GM12878 (cell line): ENCODE data around the gene TOMM22. TPM values are rescaled to one million over a fixed set of nuclear protein-coding genes. Genes with fewer than 3 reads are reported as not detected.

Experiments
- ATAC-seq: fragments of 200-7000 bp; cut with Tn5 transposase; 3 replicates; pipeline ENCODE4 v1.9.1; 2020; ENCODE audit warnings: mild to moderate bottlenecking, moderate library complexity
- BruUV-seq: library from RNA; stranded (reverse); fragments of 400-500 nt; replicated peaks from 2 replicates; lab custom pipeline; 2021; lab: Mats Ljungman, UMichigan
- CTCF ChIA-PET: fragments of 300-600 bp; sonication (Branson Sonifier 250); formaldehyde crosslinking; extraction: SDS; loops from one replicate; lab custom pipeline; 2021; ENCODE audit warnings: inconsistent platforms; lab: Yijun Ruan, JAX
- POLR2A ChIA-PET: fragments of 350-600 bp; formaldehyde crosslinking; extraction: SDS; loops from one replicate; lab custom pipeline; 2021; ENCODE audit warnings: inconsistent platforms; lab: Charles Lee
- RAD21 ChIA-PET: fragments of 300-600 bp; sonication (Branson Sonifier 250); formaldehyde crosslinking; loops from one replicate; lab custom pipeline; 2023; ENCODE audit warnings: antibody characterized with exemption; ENCODE audit not compliant: unreplicated experiment; lab: Charles Lee
- SMC1A ChIA-PET: fragments of 300-600 bp; sonication (Branson Sonifier 250); formaldehyde crosslinking; loops from one replicate; lab custom pipeline; 2023; ENCODE audit not compliant: unreplicated experiment, uncharacterized antibody; lab: Charles Lee
- DNase-seq: peaks from one replicate; pipeline ENCODE4 v3.0.0-alpha.2; 2011; ENCODE audit warnings: low read depth, low spot score
- FAIRE-seq: peaks from 3 replicates; lab custom pipeline; 2011; peaks lifted over from hg19 to GRCh38; lab: Jason Lieb, UNC
- H2AFZ ChIP-seq: 2 replicates; pipeline ENCODE4 v1.6.0; 2011; ENCODE audit warnings: low read depth, low read length, control low read depth; ENCODE audit not compliant: control insufficient read depth
- H3K27ac ChIP-seq: 2 replicates; pipeline ENCODE4 v1.5.1; 2011; ENCODE audit warnings: control low read depth; ENCODE audit not compliant: control insufficient read depth, insufficient read depth
- H3K27me3 ChIP-seq, 2 experiments: replicated peaks in 1 of 2; 2 replicates each; pipeline versions ENCODE4 v1.6.0 to v1.6.1; 2011; ENCODE audit warnings: low read length in 1 of 2; ENCODE audit not compliant: control insufficient read depth in 2 of 2, insufficient read depth in 2 of 2
- H3K36me3 ChIP-seq, 2 experiments: 2 replicates each; pipeline ENCODE4 v1.5.1; 2011; ENCODE audit warnings: low read length in 1 of 2; ENCODE audit not compliant: control insufficient read depth in 2 of 2, insufficient read depth in 2 of 2
- H3K4me1 ChIP-seq: 2 replicates; pipeline ENCODE4 v1.6.1; 2011; ENCODE audit warnings: mild to moderate bottlenecking, low read length, moderate library complexity, mixed read lengths; ENCODE audit not compliant: control insufficient read depth, insufficient read depth
- H3K4me2 ChIP-seq: 2 replicates; pipeline ENCODE4 v1.6.0; 2011; ENCODE audit warnings: control low read depth; ENCODE audit not compliant: control insufficient read depth, insufficient read depth
- H3K4me3 ChIP-seq: fragments of 200-600 bp; sonication (generic); 2 replicates; pipeline ENCODE4 v1.5.1; 2016
- H3K79me2 ChIP-seq: 2 replicates; pipeline ENCODE4 v1.6.0; 2011; ENCODE audit warnings: low read length; ENCODE audit not compliant: control insufficient read depth, insufficient read depth
- H3K9ac ChIP-seq: 2 replicates; pipeline ENCODE4 v1.8.0; 2011; ENCODE audit warnings: low read length, control low read depth, mixed read lengths; ENCODE audit not compliant: control insufficient read depth, insufficient read depth
- H3K9me3 ChIP-seq: replicated peaks from 3 replicates; pipeline ENCODE4 v1.5.1; 2011; ENCODE audit warnings: mild to moderate bottlenecking, low read length; ENCODE audit not compliant: control insufficient read depth, insufficient read depth
- H4K20me1 ChIP-seq: 2 replicates; pipeline ENCODE4 v1.6.0; 2011; ENCODE audit not compliant: control insufficient read depth, insufficient read depth
- CEBPZ ChIP-seq: fragments of 150-350 bp; IDR thresholded peaks from 2 replicates; pipeline ENCODE4 v1.6.1; 2016; ENCODE audit warnings: low read depth, low read length
- CHD1 ChIP-seq: IDR thresholded peaks from 2 replicates; pipeline ENCODE4 v1.6.1; 2012; ENCODE audit warnings: low read depth, low read length, improper control_type of control experiment
- CHD4 ChIP-seq: fragments of 200-600 bp; sonication (generic); IDR thresholded peaks from 2 replicates; pipeline ENCODE4 v1.6.1; 2016; ENCODE audit warnings: mild to moderate bottlenecking
- CREB1 ChIP-seq: IDR thresholded peaks from 2 replicates; pipeline ENCODE4 v1.6.1; 2012; ENCODE audit warnings: low read depth, mild to moderate bottlenecking, inconsistent platforms
- EGR1 ChIP-seq, 2 experiments: IDR thresholded peaks; 1 replicate in 1 of 2; 2 replicates in 1 of 2; pipeline ENCODE4 v1.6.1; 2011 to 2012; ENCODE audit warnings: low read depth in 2 of 2, low read length in 2 of 2, borderline replicate concordance in 1 of 2, mild to moderate bottlenecking in 1 of 2, moderate library complexity in 1 of 2
- HCFC1 ChIP-seq: fragments of 150-350 bp; IDR thresholded peaks from 2 replicates; pipeline ENCODE4 v1.6.1; 2014; ENCODE audit warnings: low read length
- HDAC2 ChIP-seq: fragments of 200-600 bp; sonication (generic); IDR thresholded peaks from 2 replicates; pipeline ENCODE4 v1.6.1; 2017
- MEF2A ChIP-seq: IDR thresholded peaks from 2 replicates; pipeline ENCODE4 v1.6.1; 2011; ENCODE audit warnings: low read depth, mild to moderate bottlenecking, low read length, moderate library complexity; ENCODE audit not compliant: insufficient read depth
- NFYA ChIP-seq: IDR thresholded peaks from 2 replicates; pipeline ENCODE4 v1.6.1; 2011; ENCODE audit warnings: low read depth, mild to moderate bottlenecking, low read length, improper control_type of control experiment, borderline replicate concordance
- NFYB ChIP-seq: IDR thresholded peaks from 2 replicates; pipeline ENCODE4 v1.6.1; 2011; ENCODE audit warnings: low read depth, mild to moderate bottlenecking, low read length, improper control_type of control experiment, moderate library complexity; ENCODE audit not compliant: insufficient read depth
- NR2C2 ChIP-seq: IDR thresholded peaks from 2 replicates; pipeline ENCODE4 v1.6.1; 2011; ENCODE audit warnings: borderline replicate concordance, low read depth; ENCODE audit not compliant: control insufficient read depth, insufficient read length
- SMAD5 ChIP-seq: IDR thresholded peaks from 2 replicates; pipeline ENCODE4 v1.6.1; 2016; ENCODE audit warnings: antibody characterized with exemption, low read depth
- SPI1 ChIP-seq: IDR thresholded peaks from 2 replicates; pipeline ENCODE4 v1.6.1; 2011; ENCODE audit warnings: low read depth, mild to moderate bottlenecking, low read length, moderate library complexity, borderline replicate concordance; ENCODE audit not compliant: insufficient read depth
- SUPT20H ChIP-seq: IDR thresholded peaks from 2 replicates; pipeline ENCODE4 v1.6.1; 2011; ENCODE audit warnings: low read depth, mild to moderate bottlenecking, low read length, moderate library complexity, borderline replicate concordance; ENCODE audit not compliant: control insufficient read depth
- ZNF687 ChIP-seq: fragments of 450-650 bp; IDR thresholded peaks from 2 replicates; pipeline ENCODE4 v1.6.1; 2017; ENCODE audit warnings: mild to moderate bottlenecking, moderate library complexity
- WGBS: methylation state at CpG from one replicate; pipeline ENCODE4 v1.1.6; 2016; ENCODE audit warnings: low lambda C conversion rate; ENCODE audit not compliant: insufficient replicate concordance, insufficient coverage; ENCODE audit errors: missing lambda C conversion rate; 5-methylcytosine and 5-hydroxymethylcytosine counted together
- in situ Hi-C: fragments of 300-500 bp; cut with MboI; formaldehyde crosslinking; loops from 9 replicates; pipeline ENCODE4 v1.14.3; 2018; ENCODE audit warnings: mixed read lengths
- intact Hi-C: fragments of 100-400 bp; cut with micrococcal nuclease; formaldehyde crosslinking; loops from one replicate; pipeline ENCODE4 v1.14.2; 2022; ENCODE audit not compliant: unreplicated experiment
- polyA plus RNA-seq, 11 experiments: library from polyadenylated mRNA; depleted of rRNA in 4 of 11; unstranded in 6 of 11; stranded (reverse) in 5 of 11; fragments of >200 nt; fragmentation: Nextera tagmentation in 4 of 11; fragmentation: Illumina TruSeq in 1 of 11; extraction: Ambion mirVana in 4 of 11; extraction: Trizol in 1 of 11; gene quantifications; 1 replicate in 1 of 11; 2 replicates in 10 of 11; pipeline versions ENCODE4 v1.2.1 to v1.2.3, GENCODE V29; 2011 to 2016; ENCODE audit warnings: inconsistent platforms in 2 of 11, missing spikeins in 2 of 11, low read depth in 1 of 11
- total RNA-seq, 4 experiments: library from RNA; depleted of rRNA in 3 of 4; stranded (reverse); fragments of >200 nt in 3 of 4; fragmentation: Illumina TruSeq in 1 of 4; extraction: Trizol in 1 of 4; gene quantifications; 2 replicates each; pipeline versions ENCODE4 v1.2.1 to v1.2.3, GENCODE V29; 2013 to 2021

Gene TOMM22
- total and polyA plus RNA-seq, 10 of the 15 experiments (the other 5 are each of a cell fraction or from before 2014, with no cell fraction given) = 37.6 to 197 (median 94.9) TPM

GRCh38 chr22:38715176-38715764 lies 33.5 kb downstream of the TOMM22 start:
- no peak overlapping the region for H3K4me3 ChIP-seq
- no peak for ATAC-seq
- DNase-seq = no peak
- ChIA-PET RAD21 (interaction anchor here (1.2 kb wide), 1 partner anchor 16 kb away, joined by 3 read pairs; no protein-coding TSS in a partner anchor), SMC1A (interaction anchor here (1.1 kb wide), 1 partner anchor 10 kb away, joined by 4 read pairs; no protein-coding TSS in a partner anchor), CTCF (interaction anchor here (2.6 kb wide), 1 partner anchor 10 kb away, joined by 7 read pairs; no protein-coding TSS in a partner anchor), POLR2A (interaction anchor here (1.0 to 1.1 kb wide), 2 partner anchors 16 to 18 kb away, joined by 3 to 5 read pairs; no protein-coding TSS in a partner anchor)
- peaks cover 26 to 31% of the 10 kb centered on the region in 2 experiments for H3K36me3 ChIP-seq
- 87% methylated on average over 9 of the region's 9 CpGs for WGBS
- intact Hi-C loops = no loop called here
- H3K27me3 ChIP-seq = no peaks in the 10 kb centered on the region
- no peaks in the 10 kb centered on the region for H3K9me3 ChIP-seq
- no peak overlapping the region for H3K9ac ChIP-seq
- H3K4me1 ChIP-seq = no peaks in the 10 kb centered on the region; the same call in 1 of the 2 replicates
- H4K20me1 ChIP-seq = peaks cover 12% of the 10 kb centered on the region
- peaks cover 45% of the 10 kb centered on the region for H3K79me2 ChIP-seq
- BruUV-seq = no TSS peak
- H2AFZ ChIP-seq = no peak overlapping the region
- no peak for FAIRE-seq
- H3K27ac ChIP-seq = no peak overlapping the region
- TF ChIP-seq NR2C2 (no peak), NFYB (no peak), SMAD5 (no peak), SUPT20H (no peak), HDAC2 (no peak), NFYA (no peak), CREB1 (no peak), CHD4 (no peak), CEBPZ (no peak), CHD1 (no peak), MEF2A (no peak), ZNF687 (no peak), EGR1 (IDR thresholded peaks at IDR 0.05; ENCODE audit: borderline replicate concordance in 1 of 2, low read depth in 2 of 2, low read length in 2 of 2) (no peak), SPI1 (no peak), HCFC1 (no peak)
- in situ Hi-C loops = no loop called here
- no peak overlapping the region for H3K4me2 ChIP-seq
